Neural cell (in vitro differentiated cells): ENCODE measurements around the gene RIPK3. TPM values are rescaled to one million over a fixed set of nuclear protein-coding genes. Genes with fewer than 3 reads are reported as not detected.

Experiments
- H2AFZ ChIP-seq: fragments of 200-600, 300-800 bp; sonication (generic), shearing (Covaris generic); 2 replicates; pipeline ENCODE4 v1.6.0; 2014; ENCODE audit warnings: low read depth, mild to moderate bottlenecking, antibody characterized with exemption, low read length, moderate library complexity
- H3F3A ChIP-seq: fragments of 200-600 bp; shearing (Covaris generic); 2 replicates; pipeline ENCODE4 v1.6.1; 2016; ENCODE audit warnings: mild to moderate bottlenecking, moderate library complexity, mixed read lengths, antibody characterized with exemption, low read length; ENCODE audit not compliant: insufficient read depth, poor library complexity, severe bottlenecking
- H3K27ac ChIP-seq: fragments of 200-600, 300-800 bp; sonication (generic), shearing (Covaris generic); 2 replicates; pipeline ENCODE4 v1.5.1; 2014; ENCODE audit warnings: mild to moderate bottlenecking, low read length, moderate library complexity
- H3K27me3 ChIP-seq: fragments of 300-800, 200-600 bp; sonication (generic), shearing (Covaris generic); 2 replicates; pipeline ENCODE4 v1.6.0; 2014; ENCODE audit warnings: mild to moderate bottlenecking, low read depth, low read length, moderate library complexity; ENCODE audit not compliant: insufficient read depth
- H3K36me3 ChIP-seq: fragments of 300-800, 200-600 bp; sonication (generic), shearing (Covaris generic); 2 replicates; pipeline ENCODE4 v1.5.1; 2014; ENCODE audit warnings: mild to moderate bottlenecking, antibody characterized with exemption, low read length, moderate library complexity; ENCODE audit not compliant: insufficient read depth
- H3K4me2 ChIP-seq: fragments of 300-800, 200-600 bp; sonication (generic), shearing (Covaris generic); 2 replicates; pipeline ENCODE4 v1.6.0; 2014; ENCODE audit warnings: mild to moderate bottlenecking, low read length
- H3K4me3 ChIP-seq: fragments of 300-800, 200-600 bp; sonication (generic), shearing (Covaris generic); 2 replicates; pipeline ENCODE4 v1.5.1; 2014; ENCODE audit warnings: mild to moderate bottlenecking, low read length, moderate library complexity
- H3K79me2 ChIP-seq: fragments of 200-600 bp; shearing (Covaris generic); replicated peaks from 2 replicates; pipeline ENCODE4 v1.6.0; 2014; ENCODE audit warnings: mild to moderate bottlenecking, low read length, moderate library complexity; ENCODE audit not compliant: insufficient read depth
- H3K9ac ChIP-seq: fragments of 300-800, 200-600 bp; sonication (generic), shearing (Covaris generic); 2 replicates; pipeline ENCODE4 v1.6.1; 2016; ENCODE audit warnings: mild to moderate bottlenecking, low read length, mixed read lengths
- H3K9me2 ChIP-seq: fragments of 200-600 bp; shearing (Covaris generic); 2 replicates; pipeline ENCODE4 v1.6.1; 2016; ENCODE audit warnings: mild to moderate bottlenecking, low read length, mixed read lengths; ENCODE audit not compliant: insufficient read depth
- H3K9me3 ChIP-seq: fragments of 200-600, 300-800 bp; sonication (generic), shearing (Covaris generic); 2 replicates; pipeline ENCODE4 v1.6.1; 2016; ENCODE audit warnings: mild to moderate bottlenecking, mixed run types, low read length, moderate library complexity, mixed read lengths
- H4K20me1 ChIP-seq: fragments of 200-600 bp; shearing (Covaris generic); 2 replicates; pipeline ENCODE4 v1.6.1; 2016; ENCODE audit warnings: mild to moderate bottlenecking, mixed run types; ENCODE audit not compliant: insufficient read depth
- EP300 ChIP-seq: fragments of 450-650 bp; conservative IDR thresholded peaks from 2 replicates; pipeline ENCODE4 v1.6.1; 2014; ENCODE audit warnings: antibody characterized with exemption, mild to moderate bottlenecking, moderate library complexity; ENCODE audit not compliant: poor library complexity, severe bottlenecking
- EZH2 ChIP-seq: fragments of 200-600, 300-800 bp; shearing (Covaris generic), sonication (generic); IDR thresholded peaks from 2 replicates; pipeline ENCODE4 v1.6.1; 2014; ENCODE audit warnings: antibody characterized with exemption, low read length, borderline replicate concordance, mild to moderate bottlenecking; ENCODE audit not compliant: insufficient read depth, poor library complexity, severe bottlenecking
- MXI1 ChIP-seq: fragments of 450-650 bp; conservative IDR thresholded peaks from 2 replicates; pipeline ENCODE4 v1.6.1; 2014; ENCODE audit warnings: antibody characterized with exemption, mild to moderate bottlenecking; ENCODE audit not compliant: poor library complexity, severe bottlenecking
- POLR2AphosphoS5 ChIP-seq: IDR thresholded peaks from 2 replicates; pipeline ENCODE4 v1.6.1; 2012
- RAD21 ChIP-seq: fragments of 450-650 bp; conservative IDR thresholded peaks from 2 replicates; pipeline ENCODE4 v1.6.1; 2014; ENCODE audit warnings: antibody characterized with exemption, mild to moderate bottlenecking, moderate library complexity
- REST ChIP-seq: IDR thresholded peaks from 2 replicates; pipeline ENCODE4 v1.6.1; 2012; ENCODE audit warnings: borderline replicate concordance
- SMC3 ChIP-seq: fragments of 450-650 bp; conservative IDR thresholded peaks from 2 replicates; pipeline ENCODE4 v1.6.1; 2014; ENCODE audit warnings: antibody characterized with exemption, mild to moderate bottlenecking, moderate library complexity; ENCODE audit not compliant: poor library complexity
- TAF1 ChIP-seq: IDR thresholded peaks from 2 replicates; pipeline ENCODE4 v1.6.1; 2012; ENCODE audit warnings: low read depth
- polyA plus RNA-seq: library from polyadenylated mRNA; depleted of rRNA; stranded (reverse); fragments of >200 nt; gene quantifications from 2 replicates; pipeline ENCODE4 v1.2.3, GENCODE V29; 2014
- TF ChIP-seq, protein P1 (sequence below): fragments of 450-650 bp; IDR thresholded peaks from 2 replicates; pipeline ENCODE4 v1.5.1; 2014; ENCODE audit warnings: antibody characterized with exemption, mild to moderate bottlenecking, moderate library complexity; ENCODE audit not compliant: poor library complexity, severe bottlenecking

The RIPK3 gene
- polyA plus RNA-seq, 1 donor from 2014 or later, result not detected

- no peak overlapping the region for H3K27ac ChIP-seq
- no peaks in the 10 kb centered on the region for H3F3A ChIP-seq
- no peak overlapping the region for H2AFZ ChIP-seq
- H4K20me1 ChIP-seq, result no peaks in the 10 kb centered on the region
- H3K4me3 ChIP-seq, result no peak overlapping the region
- H3K27me3 ChIP-seq, result peaks cover 44% of the 10 kb centered on the region
- H3K4me2 ChIP-seq, result no peak overlapping the region
- H3K9me2 ChIP-seq, result no peaks in the 10 kb centered on the region
- H3K79me2 ChIP-seq, result no peaks in the 10 kb centered on the region
- no peaks in the 10 kb centered on the region for H3K36me3 ChIP-seq
- no peak overlapping the region for H3K9ac ChIP-seq
- H3K9me3 ChIP-seq, result no peaks in the 10 kb centered on the region
- TF ChIP-seq EP300 (no peak), RAD21 (no peak), EZH2 (no peak), REST (no peak), POLR2AphosphoS5 (no peak), SMC3 (no peak), TAF1 (no peak), MXI1 (no peak)
- TF ChIP-seq, protein P1, sequence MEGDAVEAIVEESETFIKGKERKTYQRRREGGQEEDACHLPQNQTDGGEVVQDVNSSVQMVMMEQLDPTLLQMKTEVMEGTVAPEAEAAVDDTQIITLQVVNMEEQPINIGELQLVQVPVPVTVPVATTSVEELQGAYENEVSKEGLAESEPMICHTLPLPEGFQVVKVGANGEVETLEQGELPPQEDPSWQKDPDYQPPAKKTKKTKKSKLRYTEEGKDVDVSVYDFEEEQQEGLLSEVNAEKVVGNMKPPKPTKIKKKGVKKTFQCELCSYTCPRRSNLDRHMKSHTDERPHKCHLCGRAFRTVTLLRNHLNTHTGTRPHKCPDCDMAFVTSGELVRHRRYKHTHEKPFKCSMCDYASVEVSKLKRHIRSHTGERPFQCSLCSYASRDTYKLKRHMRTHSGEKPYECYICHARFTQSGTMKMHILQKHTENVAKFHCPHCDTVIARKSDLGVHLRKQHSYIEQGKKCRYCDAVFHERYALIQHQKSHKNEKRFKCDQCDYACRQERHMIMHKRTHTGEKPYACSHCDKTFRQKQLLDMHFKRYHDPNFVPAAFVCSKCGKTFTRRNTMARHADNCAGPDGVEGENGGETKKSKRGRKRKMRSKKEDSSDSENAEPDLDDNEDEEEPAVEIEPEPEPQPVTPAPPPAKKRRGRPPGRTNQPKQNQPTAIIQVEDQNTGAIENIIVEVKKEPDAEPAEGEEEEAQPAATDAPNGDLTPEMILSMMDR, result no peak
These were observed 10.1 kb downstream of the RIPK3 start for GRCh38 chr14:24329736-24330135.

- H3K27me3 ChIP-seq, result peaks cover 38% of the 10 kb centered on the region
- H2AFZ ChIP-seq, result no peak overlapping the region
- no peak overlapping the region for H3K9ac ChIP-seq
- no peaks in the 10 kb centered on the region for H3F3A ChIP-seq
- no peaks in the 10 kb centered on the region for H3K36me3 ChIP-seq
- H3K4me2 ChIP-seq, result no peak overlapping the region
- TF ChIP-seq POLR2AphosphoS5 (no peak), EP300 (no peak), EZH2 (no peak), RAD21 (no peak), MXI1 (no peak), REST (no peak), SMC3 (no peak)
- TF ChIP-seq, protein P1, result no peak
- no peaks in the 10 kb centered on the region for H3K9me3 ChIP-seq
- no peaks in the 10 kb centered on the region for H4K20me1 ChIP-seq
- H3K79me2 ChIP-seq, result no peaks in the 10 kb centered on the region
- no peaks in the 10 kb centered on the region for H3K9me2 ChIP-seq
- no peak overlapping the region for H3K4me3 ChIP-seq
- H3K27ac ChIP-seq, result no peak overlapping the region
These were observed 10.6 kb downstream of the RIPK3 start for GRCh38 chr14:24329073-24329663.
